OCI-LY3 (cell line): ENCODE results near the gene SH3RF3.

Experiments
- H2AFZ ChIP-seq: fragments of 200-600, 300-600 bp; shearing (Covaris generic); 2 replicates; pipeline ENCODE4 v1.6.0; 2014; ENCODE audit warnings: antibody characterized with exemption, low read depth, low read length
- H3K27ac ChIP-seq: fragments of 200-600, 300-600 bp; sonication (generic); 2 replicates; pipeline ENCODE4 v1.5.1; 2014; ENCODE audit warnings: mild to moderate bottlenecking, low read length, moderate library complexity, mixed read lengths
- H3K27me3 ChIP-seq: fragments of 200-600, 300-600 bp; sonication (generic); 2 replicates; pipeline ENCODE4 v1.6.1; 2014; ENCODE audit warnings: low read depth, low read length, mixed read lengths
- H3K36me3 ChIP-seq: fragments of 200-600, 300-600 bp; sonication (generic); replicated peaks from 2 replicates; pipeline ENCODE3; 2014; ENCODE audit warnings: low read depth, low read length, mixed read lengths
- H3K4me1 ChIP-seq: fragments of 300-600, 200-600 bp; sonication (generic); 2 replicates; pipeline ENCODE4 v1.6.1; 2014; ENCODE audit warnings: low read length, mixed read lengths
- H3K4me2 ChIP-seq: fragments of 200-600, 300-600 bp; sonication (generic); 2 replicates; pipeline ENCODE4 v1.6.1; 2014; ENCODE audit warnings: low read length, mixed read lengths
- H3K4me3 ChIP-seq: fragments of 300-600, 200-600 bp; sonication (generic); 2 replicates; pipeline ENCODE4 v1.5.1; 2014; ENCODE audit warnings: antibody characterized with exemption, mild to moderate bottlenecking, low read length, moderate library complexity
- H3K79me2 ChIP-seq: fragments of 300-600, 200-600 bp; shearing (Covaris generic); 2 replicates; pipeline ENCODE4 v1.6.1; 2014; ENCODE audit warnings: mild to moderate bottlenecking, low read length, mixed read lengths
- H3K9ac ChIP-seq: fragments of 300-600, 200-600 bp; shearing (Covaris generic); 2 replicates; pipeline ENCODE4 v1.6.0; 2014; ENCODE audit warnings: mild to moderate bottlenecking, low read length, moderate library complexity
- H3K9me3 ChIP-seq: fragments of 200-600, 300-600 bp; shearing (Covaris generic); 2 replicates; pipeline ENCODE4 v1.6.1; 2014; ENCODE audit warnings: low read length, mixed read lengths; ENCODE audit not compliant: insufficient read depth
- H4K20me1 ChIP-seq: fragments of 200-600, 300-600 bp; sonication (generic); 2 replicates; pipeline ENCODE4 v1.6.1; 2016; ENCODE audit warnings: low read length, mixed read lengths; ENCODE audit not compliant: insufficient read depth
- CTCF ChIP-seq: fragments of 200-600, 300-600 bp; sonication (generic); IDR thresholded peaks from 2 replicates; pipeline ENCODE4 v1.5.1; 2014; ENCODE audit warnings: antibody characterized with exemption, low read length, low read depth
- EZH2phosphoT487 ChIP-seq: fragments of 200-600 bp; shearing (Covaris generic); IDR thresholded peaks from 2 replicates; pipeline ENCODE4 v1.6.1; 2018; ENCODE audit warnings: antibody characterized with exemption, mixed run types, low read depth

The SH3RF3 gene

GRCh38 chr2:109144721-109145120 is 15.7 kb downstream of the SH3RF3 start:
- H4K20me1 ChIP-seq: no peaks in the 10 kb centered on the region
- H3K27me3 ChIP-seq: peaks cover 6% of the 10 kb centered on the region; the same call in 1 of the 2 replicates
- no peak overlapping the region for H3K4me3 ChIP-seq
- H3K9me3 ChIP-seq: no peaks in the 10 kb centered on the region
- no peak for TF ChIP-seq EZH2phosphoT487
- no peak for TF ChIP-seq CTCF
- H3K27ac ChIP-seq: no peak overlapping the region
- no peak overlapping the region for H3K9ac ChIP-seq
- no peaks in the 10 kb centered on the region for H3K36me3 ChIP-seq
- H2AFZ ChIP-seq: no peak overlapping the region
- no peaks in the 10 kb centered on the region for H3K79me2 ChIP-seq
- H3K4me2 ChIP-seq: no peak overlapping the region
- H3K4me1 ChIP-seq: no peaks in the 10 kb centered on the region

- Histone ChIP-seq H3K27ac (no peak overlapping the region), H4K20me1 (no peaks in the 10 kb centered on the region), H3K9ac (no peak overlapping the region), H3K36me3 (no peaks in the 10 kb centered on the region), H3K4me3 (no peak overlapping the region), H2AFZ (no peak overlapping the region), H3K4me1 (no peaks in the 10 kb centered on the region), H3K4me2 (no peak overlapping the region), H3K27me3 (peaks cover 6% of the 10 kb centered on the region; the same call in 1 of the 2 replicates), H3K79me2 (no peaks in the 10 kb centered on the region), H3K9me3 (no peaks in the 10 kb centered on the region)
- no peak for TF ChIP-seq CTCF
- TF ChIP-seq EZH2phosphoT487: no peak
These were observed 16.3 kb downstream of the SH3RF3 start for GRCh38 chr2:109145286-109145685.

DNA sequence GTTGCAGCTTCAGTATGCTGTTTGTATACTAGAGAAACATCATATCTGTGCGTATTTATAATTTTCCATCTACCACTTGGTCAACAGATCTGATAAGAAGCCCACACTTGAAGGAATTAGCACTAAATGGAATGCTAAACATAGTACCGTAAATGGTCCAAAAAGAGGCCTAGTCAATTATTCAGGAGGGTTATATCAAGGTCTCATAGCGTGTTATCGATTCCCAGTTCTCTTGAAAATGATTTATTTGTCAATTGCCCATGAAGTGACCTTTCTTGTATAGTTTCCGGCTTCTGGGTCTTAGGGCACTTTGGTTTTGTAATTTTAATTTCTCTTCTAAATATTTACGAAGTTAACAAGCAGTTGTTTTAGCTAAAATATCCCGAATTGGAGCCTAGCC is 18.4 kb downstream of the SH3RF3 start:
- no peaks in the 10 kb centered on the region for H3K79me2 ChIP-seq
- no peak overlapping the region for H3K4me3 ChIP-seq
- H3K4me2 ChIP-seq: no peak overlapping the region
- H3K9me3 ChIP-seq: no peaks in the 10 kb centered on the region
- peaks cover 9% of the 10 kb centered on the region; the same call in 1 of the 2 replicates for H3K27me3 ChIP-seq
- no peak overlapping the region for H3K9ac ChIP-seq
- no peak overlapping the region for H3K27ac ChIP-seq
- TF ChIP-seq EZH2phosphoT487 (no peak), CTCF (no peak)
- no peak overlapping the region for H2AFZ ChIP-seq
- no peaks in the 10 kb centered on the region for H3K4me1 ChIP-seq
- H4K20me1 ChIP-seq: no peaks in the 10 kb centered on the region
- H3K36me3 ChIP-seq: no peaks in the 10 kb centered on the region

DNA sequence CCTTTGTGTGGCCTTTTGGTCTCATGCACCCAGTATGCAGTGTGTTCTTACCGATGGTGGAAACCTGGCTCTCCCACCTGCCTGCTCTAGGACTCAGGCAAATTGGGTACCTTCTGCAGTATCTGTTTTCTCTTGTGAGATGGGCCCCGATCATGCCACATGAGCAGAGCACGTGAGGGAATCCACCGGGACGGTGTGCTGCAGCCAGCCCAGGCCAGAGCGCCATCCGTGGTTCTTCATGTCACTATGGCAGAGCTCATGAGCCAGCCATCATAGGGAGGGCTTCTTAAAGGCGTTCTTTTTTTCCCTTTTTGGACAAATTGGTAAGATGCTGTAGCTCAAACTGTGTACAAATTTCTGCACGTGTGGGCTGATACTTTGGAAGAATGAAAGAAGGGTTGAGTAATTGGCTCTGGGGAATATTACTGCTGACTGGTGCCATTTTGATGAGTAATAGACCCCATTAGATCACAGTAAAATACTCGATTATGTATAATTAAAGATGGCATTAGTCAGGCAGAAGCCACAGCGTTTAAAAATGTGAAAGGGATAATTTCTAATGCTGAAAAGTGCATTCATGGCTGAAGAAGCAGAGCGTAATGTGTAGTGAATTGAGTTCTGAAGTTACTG is 19.2 kb downstream of the SH3RF3 start:
- Histone ChIP-seq H3K4me2 (no peak overlapping the region), H2AFZ (no peak overlapping the region)

More for the DNA sequence above, 19.2 kb downstream of the SH3RF3 start:
- H3K79me2 ChIP-seq: no peaks in the 10 kb centered on the region
- H4K20me1 ChIP-seq: no peaks in the 10 kb centered on the region
- no peaks in the 10 kb centered on the region for H3K9me3 ChIP-seq
- H3K9ac ChIP-seq: no peak overlapping the region
- no peaks in the 10 kb centered on the region for H3K4me1 ChIP-seq
- H3K36me3 ChIP-seq: no peaks in the 10 kb centered on the region
- TF ChIP-seq CTCF (no peak), EZH2phosphoT487 (no peak)
- H3K4me3 ChIP-seq: no peak overlapping the region
- H3K27ac ChIP-seq: no peak overlapping the region
- H3K27me3 ChIP-seq: peaks cover 9% of the 10 kb centered on the region; the same call in 1 of the 2 replicates
